Activated gamma-delta T cell (primary cell): ENCODE results near the gene CNKSR1.
A peak's percentile ranks its signal among the peaks of the same experiment; 100 is the strongest.

Experiments
- DNase-seq: peaks from one replicate; lab custom pipeline; 2025; lab: John Stamatoyannopoulos, UW

Gene CNKSR1

DNA sequence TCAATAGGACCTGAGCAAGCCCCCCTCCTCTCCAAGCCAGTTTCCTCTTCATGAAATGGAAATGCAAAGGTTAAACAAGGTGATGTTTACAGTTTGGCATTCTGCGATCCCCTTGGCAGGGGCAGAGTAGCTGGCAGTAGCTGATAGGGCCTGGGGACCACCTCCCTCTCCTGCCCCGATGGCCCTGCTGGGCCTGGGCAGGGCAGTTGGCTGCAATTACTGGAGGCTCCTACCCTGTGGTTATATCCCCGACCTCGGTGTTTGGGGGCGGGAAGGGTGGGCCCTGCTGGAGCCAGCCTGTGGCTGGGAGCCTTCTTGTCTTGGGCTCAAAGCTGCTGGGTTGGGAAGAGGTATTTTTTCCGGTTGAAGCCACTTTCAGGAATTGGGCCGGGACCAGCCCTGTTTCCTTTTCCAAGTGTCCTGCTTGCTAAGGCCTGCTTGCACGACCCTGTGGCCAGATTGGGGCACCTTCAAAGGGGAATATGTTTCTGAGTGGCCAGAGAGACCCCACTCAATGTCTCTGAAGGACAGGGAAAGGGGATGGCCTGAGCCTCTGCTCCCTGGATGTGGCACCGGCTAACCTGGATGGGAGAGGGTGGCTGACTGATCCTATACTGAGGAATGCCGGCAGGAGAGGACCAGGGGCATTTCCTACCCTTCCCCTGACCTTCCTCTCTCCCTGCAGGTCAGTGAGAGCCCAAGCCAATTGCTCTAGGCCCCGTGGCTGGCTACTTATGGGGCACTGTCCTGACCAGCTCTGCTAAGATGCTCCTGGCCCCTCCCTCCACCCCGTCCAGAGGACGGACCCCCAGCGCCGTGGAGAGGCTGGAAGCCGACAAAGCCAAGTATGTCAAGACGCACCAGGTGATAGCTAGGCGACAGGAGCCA is 16.5 kb upstream of the CNKSR1 start:
- no peak for DNase-seq

DNA sequence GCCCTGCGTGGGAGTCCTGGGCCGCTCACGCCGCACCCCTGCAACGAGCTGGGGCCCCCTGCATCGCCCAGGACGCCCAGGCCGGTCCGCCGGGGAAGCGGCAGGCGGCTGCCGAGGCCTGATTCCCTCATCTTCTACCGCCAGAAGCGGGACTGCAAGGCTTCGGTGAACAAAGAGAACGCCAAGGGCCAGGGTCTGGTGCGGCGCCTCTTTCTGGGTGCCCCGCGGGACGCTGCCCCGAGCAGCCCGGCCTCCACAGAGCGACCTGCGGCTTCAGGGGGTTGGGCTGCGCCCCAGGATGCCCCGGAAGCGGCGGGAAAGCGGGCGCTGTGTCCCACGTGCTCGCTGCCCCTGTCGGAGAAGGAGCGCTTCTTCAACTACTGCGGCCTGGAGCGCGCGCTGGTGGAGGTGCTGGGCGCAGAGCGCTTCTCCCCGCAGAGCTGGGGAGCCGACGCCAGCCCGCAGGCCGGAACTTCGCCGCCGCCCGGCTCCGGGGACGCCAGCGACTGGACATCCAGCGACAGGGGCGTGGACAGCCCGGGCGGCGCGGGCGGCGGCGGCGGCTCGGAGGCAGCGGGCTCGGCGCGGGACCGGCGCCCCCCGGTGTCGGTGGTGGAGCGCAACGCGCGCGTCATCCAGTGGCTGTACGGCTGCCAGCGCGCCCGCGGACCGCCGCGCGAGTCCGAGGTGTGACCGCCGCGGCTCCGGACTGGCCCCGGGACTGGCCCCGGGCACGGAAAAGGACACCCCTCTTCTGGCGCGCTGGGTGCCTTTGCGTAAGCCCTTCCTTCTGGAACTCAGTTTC is 15.7 kb upstream of the CNKSR1 start:
- DNase-seq: no peak

DNA sequence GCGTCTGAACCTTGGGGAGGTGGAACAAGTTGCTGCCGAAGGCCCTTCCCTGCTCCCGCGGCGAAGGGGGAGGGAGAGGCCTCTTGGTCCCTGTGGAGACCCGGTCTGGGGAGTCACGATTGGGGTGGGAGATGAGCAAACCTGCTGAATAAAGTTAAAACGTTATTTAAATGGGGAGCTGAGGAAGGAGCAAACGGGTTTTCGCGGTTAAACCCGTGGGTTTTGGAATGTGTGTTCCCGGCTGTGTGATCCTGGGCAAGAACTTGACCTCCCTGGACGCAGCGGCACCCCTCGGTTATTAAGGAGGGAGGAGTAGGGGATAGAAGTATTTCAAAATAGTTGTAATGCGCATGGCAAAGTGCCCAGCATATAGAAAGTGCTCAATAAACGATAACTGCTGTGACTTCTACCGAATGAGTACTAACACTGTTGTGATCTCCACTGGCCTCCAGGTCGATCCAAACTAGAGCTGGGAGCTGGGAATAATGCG is 15.0 kb upstream of the CNKSR1 start:
- no peak for DNase-seq

DNA sequence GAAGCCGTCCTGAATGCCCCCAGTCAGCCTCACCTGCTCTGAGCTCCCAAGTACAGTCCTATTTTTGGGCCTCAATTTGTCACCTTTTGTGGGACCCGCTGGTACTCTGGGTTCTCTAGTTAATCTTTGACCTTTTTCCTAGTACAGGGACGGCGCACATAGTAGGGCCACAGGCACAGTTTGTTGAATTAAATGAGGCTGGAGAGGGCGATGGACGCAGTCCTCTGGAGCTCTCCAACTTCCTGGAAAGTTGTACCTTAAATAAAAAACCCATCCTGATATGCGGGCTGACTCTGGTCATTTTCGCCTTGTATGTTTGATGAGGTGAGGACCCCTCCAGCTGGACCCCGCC is 13.6 kb upstream of the CNKSR1 start:
- DNase-seq: no peak

DNA sequence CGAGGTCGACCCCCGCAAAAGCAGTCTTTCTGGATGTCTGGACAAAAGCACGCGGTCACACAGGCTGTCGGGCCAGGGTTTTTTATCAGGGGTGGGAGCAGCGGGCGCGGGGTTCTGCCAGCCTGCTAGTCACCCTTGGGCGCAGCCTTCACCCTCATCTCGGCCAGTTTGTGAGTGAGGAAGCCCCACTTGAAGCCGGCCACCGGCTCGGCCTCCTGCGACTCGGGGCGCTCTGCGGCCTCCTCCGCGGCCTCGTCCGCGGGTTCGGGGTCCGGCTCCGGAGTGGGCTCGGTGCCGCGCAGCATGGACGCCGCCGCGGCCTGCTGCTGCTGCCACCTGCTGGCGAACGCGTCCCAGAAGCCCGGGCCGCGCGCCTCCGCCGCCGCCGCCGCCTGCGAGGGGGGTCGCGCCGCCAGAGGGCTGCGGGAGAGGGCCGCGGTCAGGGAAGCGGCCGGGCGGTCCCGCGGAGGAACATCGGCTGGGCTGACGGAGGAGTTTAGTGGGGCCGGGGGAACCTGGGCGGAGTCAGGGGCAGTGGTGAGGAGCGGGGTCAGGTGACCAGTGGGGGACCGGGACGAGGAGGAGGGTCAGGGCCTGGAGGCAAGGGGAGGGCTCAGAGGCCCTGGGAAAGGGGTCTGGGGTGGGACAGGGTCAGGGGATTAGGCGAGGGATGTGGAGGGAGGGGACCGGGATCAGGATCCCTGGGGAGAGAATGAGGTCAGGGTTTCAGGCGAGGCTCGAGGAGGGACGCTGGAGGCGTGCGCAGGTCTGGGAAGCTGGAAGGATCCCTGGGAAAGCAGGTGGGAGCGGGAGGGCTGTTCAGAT is 13.0 kb upstream of the CNKSR1 start:
- DNase-seq: peak; percentile 27

DNA sequence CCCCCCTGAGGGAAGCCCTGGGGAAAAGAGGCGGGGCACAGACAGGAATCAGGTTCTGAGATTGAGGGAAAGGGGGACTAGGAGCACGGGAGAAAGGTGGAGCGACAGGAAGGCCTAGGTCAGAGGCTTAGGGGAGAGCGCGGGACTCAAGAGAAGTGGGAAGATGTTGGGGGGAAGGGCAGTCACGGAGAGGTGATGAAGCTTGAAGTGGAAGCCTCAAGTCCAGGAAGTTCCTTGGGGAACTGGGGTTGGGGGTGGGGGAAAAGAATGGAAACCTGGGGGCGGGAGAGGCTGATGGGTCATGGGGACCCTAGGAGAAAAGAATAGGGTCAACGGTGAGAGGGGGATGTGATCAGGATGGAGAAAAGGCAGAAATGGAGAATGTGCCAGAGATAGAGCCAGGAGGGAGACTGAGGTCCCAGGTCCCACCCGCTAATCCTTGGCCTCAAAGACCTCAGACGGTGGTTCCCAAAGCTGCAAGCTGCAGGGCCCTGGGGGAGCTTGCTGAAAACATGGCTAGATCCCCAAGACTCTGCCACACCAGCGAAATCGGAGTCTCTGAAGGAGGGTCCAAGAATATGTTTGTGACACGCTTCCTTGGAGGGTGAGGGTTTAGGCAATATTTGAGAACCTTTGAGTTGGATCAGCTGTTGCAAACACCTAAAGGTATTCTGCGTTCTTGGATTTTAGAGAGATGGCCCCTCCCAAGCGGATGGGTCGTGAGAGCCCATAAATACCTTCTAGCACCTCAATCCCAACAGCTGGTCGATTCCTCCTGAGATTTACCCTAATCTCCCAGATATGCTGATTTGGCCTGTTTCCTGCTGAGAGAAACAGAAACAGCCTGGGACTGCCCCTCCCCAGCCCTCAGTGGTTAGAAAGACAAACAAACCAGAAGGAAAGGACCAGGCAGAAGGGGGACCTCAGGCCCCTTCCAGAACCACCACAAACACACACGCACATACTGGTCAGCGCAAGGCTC is 12.1 kb upstream of the CNKSR1 start:
- no peak for DNase-seq

DNA sequence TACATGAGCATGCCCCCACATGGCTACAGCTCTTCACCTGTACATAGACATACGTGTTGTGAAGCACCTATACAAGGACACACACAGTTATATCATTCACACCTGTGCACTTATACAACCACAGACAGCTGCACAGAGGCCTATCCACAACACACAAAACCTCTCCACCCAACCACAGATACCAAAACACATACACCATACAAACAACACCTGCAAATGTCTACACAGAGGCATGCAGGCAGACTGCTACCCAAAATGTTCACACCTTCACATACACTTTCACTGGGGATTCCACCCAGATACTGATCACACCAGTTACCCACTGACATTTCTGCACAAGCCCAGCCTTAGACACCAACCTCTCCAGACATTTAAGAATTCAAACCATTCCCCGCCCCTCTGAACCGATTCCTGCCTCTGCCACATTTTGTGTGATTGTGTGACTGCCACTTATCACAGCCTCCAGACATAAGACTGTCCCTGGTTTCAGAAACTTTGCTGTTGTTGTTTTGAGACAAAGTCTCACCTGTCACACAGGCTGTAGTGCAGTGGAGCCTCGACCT is 10.5 kb upstream of the CNKSR1 start:
- DNase-seq: no peak

DNA sequence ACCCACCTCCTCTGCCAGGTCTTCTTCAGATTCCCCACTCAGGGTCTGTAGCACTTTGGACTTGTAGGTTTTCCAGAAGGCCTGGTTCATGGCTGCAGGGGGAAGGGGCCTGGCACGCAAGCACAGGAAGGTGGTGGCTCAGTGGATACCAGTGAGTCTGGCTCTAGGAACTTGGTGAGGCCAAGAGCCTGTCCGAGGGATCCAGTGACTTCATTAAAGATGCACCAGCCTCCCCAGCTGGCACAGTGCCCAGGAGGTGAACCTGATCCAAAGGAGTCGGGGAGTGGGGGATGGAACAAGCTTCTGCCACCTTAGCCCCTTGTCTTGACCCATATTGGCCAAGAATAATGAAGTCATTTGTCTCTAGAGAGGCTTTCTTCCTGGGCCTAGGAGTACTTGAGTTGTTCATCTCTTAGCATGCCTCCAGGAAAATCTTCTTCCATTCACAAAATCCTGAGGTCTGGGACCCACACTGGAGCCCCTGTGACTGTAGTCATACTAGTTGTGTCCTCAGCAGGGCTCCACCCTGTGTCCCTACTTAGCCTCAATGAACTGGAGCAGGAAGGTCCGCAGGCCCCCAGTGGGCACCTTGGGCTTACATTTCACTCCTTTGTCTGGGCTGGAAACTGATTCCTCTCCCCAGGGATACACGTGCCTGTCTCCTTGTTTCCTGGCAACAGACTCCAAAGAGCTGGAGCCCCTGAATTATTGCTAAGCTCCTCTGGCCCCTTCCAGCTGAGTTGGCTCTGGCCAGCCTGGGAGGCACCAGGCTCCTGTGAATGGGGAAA is 8.7 kb upstream of the CNKSR1 start, which contains the start of gene C1orf232:
Gene C1orf232 (minus strand): TSS at position 554 of the 788 bp plus-strand sequence. CDS start 464 bp downstream, at position 90.
- DNase-seq: no peak

DNA sequence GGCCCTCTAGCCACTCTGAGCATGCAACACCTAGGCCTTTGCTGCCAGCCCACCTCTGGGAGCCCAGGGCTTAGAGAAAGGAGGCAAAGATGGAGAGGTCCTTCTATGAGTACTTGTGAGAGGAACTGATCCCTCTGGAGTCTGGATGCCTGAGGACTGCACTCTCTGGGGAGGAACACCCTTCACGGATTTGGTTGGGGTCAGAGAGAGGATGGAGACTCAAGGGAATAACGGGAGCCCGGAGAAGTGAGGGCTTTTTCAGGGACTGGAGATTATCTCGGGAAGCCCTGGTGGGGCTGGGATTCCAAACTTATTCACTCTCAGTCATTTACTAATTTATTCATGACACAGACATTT is 8.1 kb upstream of the CNKSR1 start:
- no peak for DNase-seq

DNA sequence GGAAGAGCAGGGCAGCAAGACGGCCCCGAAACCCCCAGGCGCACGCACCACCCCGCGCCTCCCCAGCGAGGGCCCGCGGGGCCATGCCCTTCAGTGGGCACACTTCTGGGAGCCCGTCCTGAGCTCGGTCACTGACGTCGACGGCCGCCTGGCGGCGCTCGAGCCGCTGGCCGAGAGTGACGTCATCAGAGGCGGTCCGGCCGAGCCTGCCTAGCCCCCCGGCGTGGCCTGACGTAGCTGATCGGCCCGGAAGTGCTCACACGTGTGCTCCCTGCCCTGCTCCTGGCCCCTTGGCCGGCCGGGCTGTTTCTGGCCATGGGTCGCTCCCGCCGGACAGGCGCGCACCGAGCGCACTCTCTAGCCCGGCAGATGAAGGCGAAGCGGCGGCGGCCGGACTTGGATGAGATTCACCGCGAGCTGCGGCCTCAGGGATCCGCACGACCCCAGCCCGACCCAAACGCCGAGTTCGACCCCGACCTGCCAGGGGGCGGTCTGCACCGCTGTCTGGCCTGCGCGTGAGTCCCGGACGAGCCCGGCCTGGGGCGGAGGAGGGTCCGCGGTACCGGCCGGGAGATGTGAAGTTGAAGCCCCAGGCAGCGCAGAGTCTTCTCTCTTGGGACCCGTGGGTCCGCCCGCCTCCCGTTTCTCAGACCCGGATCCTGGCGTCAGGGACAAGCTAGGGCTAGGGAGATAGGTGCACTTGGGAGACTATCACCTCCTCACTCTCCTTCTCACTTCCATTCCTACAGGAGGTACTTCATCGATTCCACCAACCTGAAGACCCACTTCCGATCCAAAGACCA is 7.4 kb upstream of the CNKSR1 start, which contains the start of gene ZNF593:
Gene ZNF593 (plus strand): TSS at position 240 of the 803 bp plus-strand sequence. CDS start 76 bp downstream, at position 316.
- DNase-seq: peak; percentile 81

DNA sequence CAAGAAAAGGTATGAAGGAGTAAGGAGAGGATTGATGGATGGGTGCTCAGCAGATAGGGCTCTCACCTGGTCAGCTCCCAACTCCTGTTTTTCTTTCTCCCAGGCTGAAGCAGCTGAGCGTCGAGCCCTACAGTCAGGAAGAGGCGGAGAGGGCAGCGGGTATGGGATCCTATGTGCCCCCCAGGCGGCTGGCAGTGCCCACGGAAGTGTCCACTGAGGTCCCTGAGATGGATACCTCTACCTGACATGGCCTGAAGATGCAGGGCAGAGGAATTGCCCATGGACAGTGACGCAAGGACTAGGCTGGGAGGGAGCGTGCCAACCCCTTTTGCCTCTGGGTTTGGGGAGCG is 6.8 kb upstream of the CNKSR1 start:
- no peak for DNase-seq

DNA sequence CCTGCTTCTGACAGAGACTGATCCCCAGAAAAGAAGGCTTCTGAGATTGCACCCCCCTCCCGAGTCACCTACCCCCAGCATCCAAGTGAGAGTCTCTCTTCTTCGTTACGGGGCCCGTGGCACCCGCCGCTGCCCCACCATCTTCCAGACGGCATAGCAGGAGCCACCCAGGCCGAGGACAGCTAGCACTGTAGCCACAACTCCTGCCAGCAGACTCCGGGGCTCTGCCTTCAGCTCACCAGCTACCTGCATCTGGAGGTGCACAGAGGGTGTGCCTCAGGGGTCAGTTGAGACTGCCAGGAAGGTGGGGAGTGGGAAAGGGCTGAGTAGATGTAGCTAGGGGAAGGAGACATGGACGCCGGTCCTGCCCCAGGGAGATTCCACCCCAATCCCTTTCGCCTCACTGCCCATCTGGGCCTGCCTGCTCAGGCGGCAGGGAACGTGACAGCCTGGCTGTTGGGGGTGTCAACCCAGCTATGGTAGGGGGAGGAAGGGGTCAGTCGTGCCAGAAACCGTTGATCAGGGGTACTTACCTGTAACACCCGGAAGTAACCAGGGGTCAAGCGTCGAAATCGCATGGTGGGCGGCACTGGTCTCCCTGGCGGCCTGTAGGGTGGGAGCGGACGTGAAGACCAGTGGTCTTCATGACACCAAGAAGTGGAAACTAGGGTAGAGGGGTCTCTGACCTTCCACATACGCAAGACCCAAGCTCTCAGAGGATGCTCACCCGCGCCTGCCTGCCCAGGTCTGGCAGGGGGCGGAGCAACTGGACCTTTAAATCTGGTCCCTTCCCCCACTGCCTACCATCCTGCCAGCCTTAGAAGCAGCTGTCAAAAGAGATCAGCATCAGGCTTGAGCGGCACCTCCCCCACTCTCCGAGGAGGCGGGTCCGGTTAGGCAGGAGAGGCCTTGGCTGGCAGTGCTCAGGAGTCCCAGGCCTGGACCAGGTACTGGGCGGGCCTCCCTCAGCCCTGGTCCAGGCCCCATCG is 5.9 kb upstream of the CNKSR1 start, which contains the start of gene ZNF593OS:
Gene ZNF593OS (minus strand): TSS at position 749 of the 989 bp plus-strand sequence. CDS start 171 bp downstream, at position 578.
- no peak for DNase-seq

DNA sequence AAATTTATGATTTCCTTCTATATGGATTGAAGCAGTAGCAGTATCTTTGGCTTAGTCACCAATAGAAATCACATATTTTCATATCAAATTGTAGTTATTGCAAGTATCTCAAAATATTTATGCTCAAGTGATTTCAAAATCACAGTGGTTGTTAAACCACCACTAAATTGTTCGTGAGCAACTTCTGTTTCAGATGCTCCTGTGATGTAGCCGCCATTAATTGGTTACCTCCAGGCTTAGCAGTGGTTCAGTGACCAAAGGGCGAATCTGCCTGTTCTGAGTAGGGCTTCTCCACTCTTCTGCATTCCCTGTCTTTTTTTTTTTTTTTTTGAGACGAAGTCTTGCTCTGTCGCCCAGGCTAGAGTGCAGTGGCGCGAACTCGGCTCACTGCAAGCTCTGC is 1.9 kb upstream of the CNKSR1 start:
- DNase-seq: no peak

DNA sequence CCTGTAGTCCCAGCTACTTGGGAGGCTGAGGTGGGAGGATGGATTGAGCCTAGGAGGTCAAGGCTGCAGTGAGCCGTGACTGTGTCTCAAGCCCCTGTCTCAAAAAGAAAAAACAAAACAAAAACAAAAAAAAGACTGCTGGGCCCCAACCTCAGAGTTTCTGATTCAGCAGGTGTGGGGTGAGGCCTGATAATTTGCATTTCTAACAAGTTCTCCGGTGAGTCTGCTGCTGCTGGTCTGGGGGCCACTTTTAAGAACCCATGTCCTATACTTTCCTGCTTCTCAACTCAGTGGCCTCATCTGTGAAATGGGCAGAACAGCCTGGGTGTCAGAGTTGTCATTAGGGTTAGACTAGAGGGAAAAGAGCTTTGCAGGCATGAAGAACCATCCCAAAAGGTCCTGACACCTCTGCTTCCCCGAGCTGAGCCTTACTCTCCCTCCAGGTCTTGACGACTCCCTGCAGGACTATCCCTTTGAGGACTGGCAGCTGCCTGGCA is 2.8 kb downstream of the CNKSR1 start:
- no peak for DNase-seq

DNA sequence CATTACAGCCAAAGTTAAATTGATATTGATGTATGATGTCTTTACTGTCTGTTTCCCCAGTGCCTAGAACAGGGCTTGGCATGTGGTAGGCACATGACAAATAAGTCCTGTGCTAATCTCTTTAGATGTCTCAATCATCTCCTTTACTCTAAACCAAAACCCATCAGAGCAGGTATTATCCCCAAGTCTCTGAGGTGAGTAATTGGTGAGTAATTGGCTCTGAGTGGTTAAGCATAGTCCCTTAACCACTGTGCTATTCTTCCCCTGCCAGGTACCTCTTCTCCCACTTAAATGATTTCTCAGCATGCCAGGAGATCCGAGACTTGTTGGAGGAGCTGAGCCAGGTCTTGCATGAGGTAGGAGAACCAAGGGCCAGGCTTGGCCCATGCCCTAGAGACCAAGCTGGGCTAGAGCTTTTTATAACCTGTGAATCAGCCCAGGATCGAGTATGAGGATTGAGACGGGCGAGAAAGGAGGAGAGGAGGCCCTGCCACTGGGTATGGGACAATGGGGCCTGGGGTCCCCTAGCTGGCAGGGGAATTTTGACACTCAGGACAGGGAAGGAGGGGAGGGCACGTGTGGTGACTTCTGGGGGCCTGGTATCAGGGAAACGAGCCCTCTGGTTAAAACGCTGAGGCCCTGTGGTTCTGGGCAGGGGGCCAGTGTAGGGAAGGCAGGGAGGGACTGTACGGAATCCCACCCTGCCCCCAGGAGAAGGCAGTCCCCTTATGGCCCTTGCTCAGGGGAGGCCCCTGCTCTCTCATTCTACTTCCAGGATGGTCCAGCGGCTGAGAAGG is 4.5 kb downstream of the CNKSR1 start:
- no peak for DNase-seq

DNA sequence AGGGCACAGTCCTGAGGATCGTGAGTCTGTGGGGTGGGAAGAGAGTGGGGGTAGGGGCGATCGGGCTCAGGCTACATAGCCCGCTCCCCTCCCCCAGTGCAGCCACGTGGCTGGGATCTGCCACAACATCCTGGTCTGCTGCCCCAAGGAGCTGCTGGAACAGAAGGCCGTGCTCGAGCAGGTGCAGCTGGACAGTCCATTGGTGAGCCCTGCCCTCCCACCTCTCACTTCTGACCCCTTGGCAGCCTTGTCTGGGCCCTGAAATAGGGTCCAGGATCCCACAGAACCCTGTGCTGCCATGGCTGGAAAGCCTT is 5.0 kb downstream of the CNKSR1 start:
- DNase-seq: no peak

DNA sequence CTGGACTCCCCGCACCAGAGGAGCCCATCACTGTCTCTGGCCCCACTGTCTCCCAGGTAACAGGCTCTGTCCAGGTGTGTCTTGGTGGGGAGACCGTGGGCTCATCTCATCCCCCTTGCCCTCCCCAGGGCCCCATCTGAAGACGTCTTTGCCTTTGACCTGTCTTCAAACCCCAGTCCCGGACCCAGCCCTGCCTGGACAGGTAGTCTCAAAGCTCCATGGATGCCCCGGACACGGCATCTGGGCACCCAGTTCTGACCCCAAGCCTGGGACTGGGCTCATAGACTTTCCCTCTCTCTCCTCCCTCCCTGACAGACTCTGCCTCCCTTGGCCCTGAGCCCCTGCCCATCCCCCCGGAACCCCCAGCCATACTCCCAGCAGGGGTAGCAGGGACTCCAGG is 6.8 kb downstream of the CNKSR1 start:
- DNase-seq: no peak
